ENCODE results near the gene MEGF6.

MEGF6 gene

GRCh38 chr1:3515774-3516480 is 95.4 kb downstream of the MEGF6 start:
- Histone ChIP-seq H4K8ac (ENCODE audit: low read length) (no peak overlapping the region), H2AK5ac (ENCODE audit: low read length, severe bottlenecking) (no peak overlapping the region), H3K4me3 (ENCODE audit: insufficient read depth in 1 of 2, low read depth in 1 of 2, low read length in 2 of 2) (no peak overlapping the region), H2BK12ac (ENCODE audit: low read length in 2 of 2) (no peak overlapping the region), H3K36me3 (ENCODE audit: control insufficient read depth in 1 of 2, insufficient read depth in 2 of 2, low read depth in 1 of 2, low read length in 2 of 2) (peaks cover 0 to 11% of the 10 kb centered on the region in 2 experiments), H3K18ac (ENCODE audit: low read depth in 1 of 2, low read length in 2 of 2) (no peak overlapping the region), H2AFZ (ENCODE audit: low read depth, low read length) (no peak overlapping the region), H2BK15ac (ENCODE audit: low read depth, poor library complexity, severe bottlenecking) (no peak overlapping the region), H3K4ac (ENCODE audit: low read depth in 1 of 2, low read length in 2 of 2) (no peak overlapping the region), H3K27ac (ENCODE audit: low read length, poor library complexity, severe bottlenecking) (no peak overlapping the region), H2BK120ac (ENCODE audit: low read depth, low read length) (no peak overlapping the region), H3K9ac (ENCODE audit: low read length) (no peak overlapping the region), H3K27me3 (ENCODE audit: control insufficient read depth in 1 of 2, insufficient read depth in 1 of 2, low read length in 2 of 2) (peaks cover 0 to 1% of the 10 kb centered on the region in 2 experiments), H3K79me1 (replicated peaks; ENCODE audit: low read length, poor library complexity, severe bottlenecking) (no peaks in the 10 kb centered on the region), H3K9me3 (ENCODE audit: control insufficient read depth, low read length) (no peaks in the 10 kb centered on the region), H3K14ac (ENCODE audit: low read length in 2 of 2) (no peak overlapping the region), H4K91ac (ENCODE audit: low read length) (no peak overlapping the region), H3K23ac (ENCODE audit: low read length in 2 of 2) (no peak overlapping the region), H2BK5ac (ENCODE audit: low read depth, low read length, poor library complexity, severe bottlenecking) (no peak overlapping the region), H3K4me1 (ENCODE audit: control insufficient read depth, insufficient read depth, low read depth, low read length) (peaks cover 18% of the 10 kb centered on the region), H3K4me2 (ENCODE audit: low read length, poor library complexity, severe bottlenecking) (peak overlapping the region; percentile 13)
- DNase-seq: no peak
- 86% methylated on average over 19 of the region's 19 CpGs for WGBS

GRCh38 chr1:3515272-3515671 is 96.0 kb downstream of the MEGF6 start:
- no peak overlapping the region for H3K27ac ChIP-seq (ENCODE audit: low read length, poor library complexity, severe bottlenecking)
- H3K4me2 ChIP-seq (ENCODE audit: low read length, poor library complexity, severe bottlenecking): no peak overlapping the region
- no peaks in the 10 kb centered on the region for H3K27me3 ChIP-seq (ENCODE audit: control insufficient read depth in 1 of 2, insufficient read depth in 1 of 2, low read length in 2 of 2)
- no peak overlapping the region for H3K18ac ChIP-seq (ENCODE audit: low read depth in 1 of 2, low read length in 2 of 2)
- no peak overlapping the region for H4K91ac ChIP-seq (ENCODE audit: low read length)
- no peak overlapping the region for H3K23ac ChIP-seq (ENCODE audit: low read length in 2 of 2)
- H2AFZ ChIP-seq (ENCODE audit: low read depth, low read length): no peak overlapping the region
- H3K4me3 ChIP-seq (ENCODE audit: insufficient read depth in 1 of 2, low read depth in 1 of 2, low read length in 2 of 2): no peak overlapping the region
- no peak overlapping the region for H3K9ac ChIP-seq (ENCODE audit: low read length)
- no peaks in the 10 kb centered on the region for H3K9me3 ChIP-seq (ENCODE audit: control insufficient read depth, low read length)
- no peak overlapping the region for H2AK5ac ChIP-seq (ENCODE audit: low read length, severe bottlenecking)
- H2BK12ac ChIP-seq (ENCODE audit: low read length in 2 of 2): no peak overlapping the region
- H2BK5ac ChIP-seq (ENCODE audit: low read depth, low read length, poor library complexity, severe bottlenecking): no peak overlapping the region
- 89% methylated on average over 12 of the region's 12 CpGs for WGBS
- no peaks in the 10 kb centered on the region for H3K79me1 ChIP-seq (replicated peaks; ENCODE audit: low read length, poor library complexity, severe bottlenecking)
- H3K14ac ChIP-seq (ENCODE audit: low read length in 2 of 2): no peak overlapping the region
- no peak overlapping the region for H4K8ac ChIP-seq (ENCODE audit: low read length)
- DNase-seq: no peak
- H3K4me1 ChIP-seq (ENCODE audit: control insufficient read depth, insufficient read depth, low read depth, low read length): peaks cover 18% of the 10 kb centered on the region
- no peak overlapping the region for H3K4ac ChIP-seq (ENCODE audit: low read depth in 1 of 2, low read length in 2 of 2)
- H2BK15ac ChIP-seq (ENCODE audit: low read depth, poor library complexity, severe bottlenecking): no peak overlapping the region
- H2BK120ac ChIP-seq (ENCODE audit: low read depth, low read length): no peak overlapping the region
- H3K36me3 ChIP-seq (ENCODE audit: control insufficient read depth in 1 of 2, insufficient read depth in 2 of 2, low read depth in 1 of 2, low read length in 2 of 2): peaks cover 0 to 14% of the 10 kb centered on the region in 2 experiments

GRCh38 chr1:3514404-3514803 is 96.9 kb downstream of the MEGF6 start:
- H3K4ac ChIP-seq (ENCODE audit: low read depth in 1 of 2, low read length in 2 of 2): no peak overlapping the region
- 89% methylated on average over 16 of the region's 17 CpGs for WGBS

GRCh38 chr1:3511856-3512255 is 99.5 kb downstream of the MEGF6 start:
- no peak overlapping the region for H2AFZ ChIP-seq (ENCODE audit: low read depth, low read length)
- no peak overlapping the region for H3K4ac ChIP-seq (ENCODE audit: low read depth in 1 of 2, low read length in 2 of 2)
- H3K23ac ChIP-seq (ENCODE audit: low read length in 2 of 2): no peak overlapping the region
- no peak overlapping the region for H2AK5ac ChIP-seq (ENCODE audit: low read length, severe bottlenecking)
- no peaks in the 10 kb centered on the region for H3K79me1 ChIP-seq (replicated peaks; ENCODE audit: low read length, poor library complexity, severe bottlenecking)
- no peaks in the 10 kb centered on the region for H3K9me3 ChIP-seq (ENCODE audit: control insufficient read depth, low read length)
- 89% methylated on average over 15 of the region's 15 CpGs for WGBS
- no peak for DNase-seq
- no peak overlapping the region for H2BK5ac ChIP-seq (ENCODE audit: low read depth, low read length, poor library complexity, severe bottlenecking)
- H4K8ac ChIP-seq (ENCODE audit: low read length): no peak overlapping the region
- H2BK15ac ChIP-seq (ENCODE audit: low read depth, poor library complexity, severe bottlenecking): no peak overlapping the region
- H3K27ac ChIP-seq (ENCODE audit: low read length, poor library complexity, severe bottlenecking): no peak overlapping the region
- no peak overlapping the region for H3K14ac ChIP-seq (ENCODE audit: low read length in 2 of 2)
- H2BK12ac ChIP-seq (ENCODE audit: low read length in 2 of 2): no peak overlapping the region
- no peak overlapping the region for H3K4me3 ChIP-seq (ENCODE audit: insufficient read depth in 1 of 2, low read depth in 1 of 2, low read length in 2 of 2)
- no peak overlapping the region for H3K9ac ChIP-seq (ENCODE audit: low read length)
- no peak overlapping the region for H3K18ac ChIP-seq (ENCODE audit: low read depth in 1 of 2, low read length in 2 of 2)
- H4K91ac ChIP-seq (ENCODE audit: low read length): no peak overlapping the region
- peaks cover 16% of the 10 kb centered on the region for H3K4me1 ChIP-seq (ENCODE audit: control insufficient read depth, insufficient read depth, low read depth, low read length)
- H3K4me2 ChIP-seq (ENCODE audit: low read length, poor library complexity, severe bottlenecking): no peak overlapping the region
- no peak overlapping the region for H2BK120ac ChIP-seq (ENCODE audit: low read depth, low read length)
- H3K36me3 ChIP-seq (ENCODE audit: control insufficient read depth in 1 of 2, insufficient read depth in 2 of 2, low read depth in 1 of 2, low read length in 2 of 2): peaks cover 0 to 3% of the 10 kb centered on the region in 2 experiments
- peaks cover 0 to 19% of the 10 kb centered on the region in 2 experiments for H3K27me3 ChIP-seq (ENCODE audit: control insufficient read depth in 1 of 2, insufficient read depth in 1 of 2, low read length in 2 of 2)

More at GRCh38 chr1:3514404-3514803, 96.9 kb downstream of the MEGF6 start:
- Histone ChIP-seq H2BK12ac (ENCODE audit: low read length in 2 of 2) (no peak overlapping the region), H2BK5ac (ENCODE audit: low read depth, low read length, poor library complexity, severe bottlenecking) (no peak overlapping the region), H3K23ac (ENCODE audit: low read length in 2 of 2) (no peak overlapping the region), H3K27ac (ENCODE audit: low read length, poor library complexity, severe bottlenecking) (no peak overlapping the region), H3K9me3 (ENCODE audit: control insufficient read depth, low read length) (no peaks in the 10 kb centered on the region), H2AFZ (ENCODE audit: low read depth, low read length) (no peak overlapping the region), H4K8ac (ENCODE audit: low read length) (no peak overlapping the region), H3K79me1 (replicated peaks; ENCODE audit: low read length, poor library complexity, severe bottlenecking) (no peaks in the 10 kb centered on the region), H3K27me3 (ENCODE audit: control insufficient read depth in 1 of 2, insufficient read depth in 1 of 2, low read length in 2 of 2) (no peaks in the 10 kb centered on the region), H2AK5ac (ENCODE audit: low read length, severe bottlenecking) (no peak overlapping the region), H3K18ac (ENCODE audit: low read depth in 1 of 2, low read length in 2 of 2) (no peak overlapping the region), H3K9ac (ENCODE audit: low read length) (no peak overlapping the region), H3K36me3 (ENCODE audit: control insufficient read depth in 1 of 2, insufficient read depth in 2 of 2, low read depth in 1 of 2, low read length in 2 of 2) (peaks cover 0 to 8% of the 10 kb centered on the region in 2 experiments), H4K91ac (ENCODE audit: low read length) (no peak overlapping the region), H3K14ac (ENCODE audit: low read length in 2 of 2) (no peak overlapping the region), H2BK120ac (ENCODE audit: low read depth, low read length) (no peak overlapping the region), H3K4me3 (ENCODE audit: insufficient read depth in 1 of 2, low read depth in 1 of 2, low read length in 2 of 2) (no peak overlapping the region), H3K4me1 (ENCODE audit: control insufficient read depth, insufficient read depth, low read depth, low read length) (peaks cover 20% of the 10 kb centered on the region), H2BK15ac (ENCODE audit: low read depth, poor library complexity, severe bottlenecking) (no peak overlapping the region), H3K4me2 (ENCODE audit: low read length, poor library complexity, severe bottlenecking) (no peak overlapping the region)
- no peak for DNase-seq
